Activated naive CD8-positive, alpha-beta T cell (primary cell): ENCODE results near the gene ALOX5.
"Not testable (repeated sequence)": the region's sequence is repeated elsewhere in the genome, so short reads cannot be mapped to it uniquely, and the experiment has no call there.

Experiments
- H3K27ac Mint-ChIP-seq: one replicate; pipeline ENCODE4 v1.8.0; 2021; ENCODE audit warnings: mixed read lengths
- H3K27me3 Mint-ChIP-seq: one replicate; pipeline ENCODE4 v1.8.0; 2021; ENCODE audit warnings: mixed read lengths
- H3K36me3 Mint-ChIP-seq: one replicate; pipeline ENCODE4 v1.8.0; 2021; ENCODE audit warnings: mixed read lengths
- H3K4me1 Mint-ChIP-seq: one replicate; pipeline ENCODE4 v1.8.0; 2021; ENCODE audit warnings: low read depth, mixed read lengths
- H3K4me3 Mint-ChIP-seq: one replicate; pipeline ENCODE4 v1.8.0; 2021; ENCODE audit warnings: mild to moderate bottlenecking, mixed read lengths
- H3K9me3 Mint-ChIP-seq: one replicate; pipeline ENCODE4 v1.8.0; 2021; ENCODE audit warnings: low read depth, mixed read lengths

Gene ALOX5

DNA sequence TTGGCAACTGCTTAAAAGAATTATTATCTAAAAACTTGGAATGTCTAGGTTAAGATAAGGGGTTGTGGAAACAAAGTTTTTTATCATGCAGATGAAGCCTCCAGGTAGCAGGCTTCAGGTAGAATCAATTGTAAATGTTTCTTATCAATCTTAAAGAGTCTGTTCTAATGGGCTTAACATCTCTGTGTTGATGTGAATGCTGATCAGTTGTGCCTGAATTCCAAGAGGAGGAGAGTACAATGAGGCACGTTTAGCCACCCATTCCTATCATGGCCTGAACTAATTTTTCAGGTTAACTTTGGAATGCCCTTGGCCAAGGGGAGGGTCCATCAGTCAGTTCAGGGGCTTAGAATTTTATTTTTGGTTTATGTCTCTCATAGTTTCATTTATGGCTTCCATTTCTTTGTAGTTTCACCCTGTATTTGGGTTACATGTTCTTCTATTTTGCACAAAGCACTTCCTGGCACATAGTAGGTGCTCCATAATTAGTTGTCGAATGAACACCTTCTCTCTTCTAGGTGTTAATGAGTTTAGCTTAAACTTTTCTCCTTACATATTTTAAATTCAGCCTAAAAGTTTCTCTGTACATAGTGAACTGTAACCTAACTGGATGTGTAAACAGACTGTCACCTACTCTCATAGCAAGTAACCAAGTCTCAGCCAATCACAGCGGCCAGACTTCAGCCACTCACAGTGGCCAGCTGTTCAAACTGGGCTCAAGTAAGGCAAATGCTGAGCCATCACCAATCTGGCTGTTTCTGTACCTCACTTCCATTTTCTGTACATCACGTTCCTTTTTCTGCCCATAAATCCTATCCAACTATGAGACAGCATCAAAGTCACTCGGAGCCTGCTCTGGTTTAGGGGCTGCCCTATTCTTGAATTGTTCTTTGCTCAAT is 34.7 kb downstream of the ALOX5 start:
- Mint-ChIP-seq H3K4me3 (no peak overlapping the region), H3K27me3 (peaks cover 1% of the 10 kb centered on the region), H3K4me1 (peaks cover 9% of the 10 kb centered on the region), H3K36me3 (no peaks in the 10 kb centered on the region), H3K9me3 (no peaks in the 10 kb centered on the region), H3K27ac (no peak overlapping the region)

DNA sequence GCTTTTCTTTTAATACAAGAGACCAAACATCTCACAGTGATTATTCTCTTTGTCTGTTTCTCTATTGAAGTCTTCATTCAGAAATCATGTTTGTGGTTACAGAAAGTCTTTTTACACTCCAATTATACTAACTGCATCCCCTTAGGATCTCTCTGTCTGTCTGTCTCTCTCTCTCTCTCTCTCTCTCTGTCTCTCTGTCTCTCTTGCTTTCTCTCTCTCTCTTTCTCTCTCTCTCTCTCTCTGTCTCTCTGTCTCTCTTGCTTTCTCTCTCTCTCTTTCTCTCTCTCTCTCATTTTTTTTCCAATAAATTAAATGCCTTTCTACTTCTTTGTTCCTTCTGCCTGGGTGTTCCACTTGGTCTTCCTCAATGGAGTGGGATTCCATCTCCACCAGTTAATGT is 35.3 kb downstream of the ALOX5 start:
- not testable (repeated sequence) for H3K9me3 Mint-ChIP-seq, H3K27ac Mint-ChIP-seq, H3K27me3 Mint-ChIP-seq, H3K36me3 Mint-ChIP-seq, H3K4me3 Mint-ChIP-seq, H3K4me1 Mint-ChIP-seq

DNA sequence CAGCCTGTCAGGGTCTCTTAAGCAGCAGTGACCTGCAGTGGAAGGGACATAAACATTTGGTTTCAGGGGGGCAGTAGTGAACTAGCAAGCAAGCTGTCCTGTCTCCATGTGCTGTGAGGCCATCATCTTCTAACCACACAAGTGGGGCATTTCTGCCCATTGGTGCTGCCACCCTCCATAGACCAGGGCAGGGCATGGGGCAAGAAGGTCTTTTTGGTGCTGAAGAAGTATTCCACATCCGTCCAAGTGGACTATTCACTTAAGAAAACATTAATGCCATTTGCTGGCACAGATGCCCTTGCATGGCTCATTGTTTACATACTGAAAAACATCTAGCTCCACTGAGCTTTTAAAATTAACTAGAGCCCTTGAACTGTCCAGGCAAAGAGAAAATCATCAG is 35.8 kb downstream of the ALOX5 start:
- no peaks in the 10 kb centered on the region for H3K36me3 Mint-ChIP-seq
- H3K27ac Mint-ChIP-seq, result no peak overlapping the region
- H3K4me3 Mint-ChIP-seq, result no peak overlapping the region
- no peaks in the 10 kb centered on the region for H3K9me3 Mint-ChIP-seq
- peaks cover 1% of the 10 kb centered on the region for H3K27me3 Mint-ChIP-seq
- peaks cover 2% of the 10 kb centered on the region for H3K4me1 Mint-ChIP-seq

DNA sequence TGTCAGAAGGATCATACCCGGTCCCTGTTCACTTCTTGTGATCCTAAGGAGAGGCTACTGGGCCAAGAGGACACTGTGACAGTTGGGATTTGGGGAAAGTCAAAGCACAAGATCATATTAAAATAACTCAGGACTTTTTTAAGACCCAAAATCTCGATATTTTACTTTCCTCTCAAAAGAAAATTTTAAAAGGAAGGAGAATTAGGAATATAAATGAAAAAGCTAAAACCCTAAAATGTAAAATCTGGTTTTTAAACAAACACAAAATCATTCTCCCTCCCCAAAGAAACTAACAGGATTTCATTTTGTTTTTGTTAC is 36.4 kb downstream of the ALOX5 start:
- no peak overlapping the region for H3K4me3 Mint-ChIP-seq
- no peaks in the 10 kb centered on the region for H3K36me3 Mint-ChIP-seq
- H3K27me3 Mint-ChIP-seq, result peaks cover 1% of the 10 kb centered on the region
- no peak overlapping the region for H3K27ac Mint-ChIP-seq
- no peaks in the 10 kb centered on the region for H3K9me3 Mint-ChIP-seq
- peaks cover 2% of the 10 kb centered on the region for H3K4me1 Mint-ChIP-seq

DNA sequence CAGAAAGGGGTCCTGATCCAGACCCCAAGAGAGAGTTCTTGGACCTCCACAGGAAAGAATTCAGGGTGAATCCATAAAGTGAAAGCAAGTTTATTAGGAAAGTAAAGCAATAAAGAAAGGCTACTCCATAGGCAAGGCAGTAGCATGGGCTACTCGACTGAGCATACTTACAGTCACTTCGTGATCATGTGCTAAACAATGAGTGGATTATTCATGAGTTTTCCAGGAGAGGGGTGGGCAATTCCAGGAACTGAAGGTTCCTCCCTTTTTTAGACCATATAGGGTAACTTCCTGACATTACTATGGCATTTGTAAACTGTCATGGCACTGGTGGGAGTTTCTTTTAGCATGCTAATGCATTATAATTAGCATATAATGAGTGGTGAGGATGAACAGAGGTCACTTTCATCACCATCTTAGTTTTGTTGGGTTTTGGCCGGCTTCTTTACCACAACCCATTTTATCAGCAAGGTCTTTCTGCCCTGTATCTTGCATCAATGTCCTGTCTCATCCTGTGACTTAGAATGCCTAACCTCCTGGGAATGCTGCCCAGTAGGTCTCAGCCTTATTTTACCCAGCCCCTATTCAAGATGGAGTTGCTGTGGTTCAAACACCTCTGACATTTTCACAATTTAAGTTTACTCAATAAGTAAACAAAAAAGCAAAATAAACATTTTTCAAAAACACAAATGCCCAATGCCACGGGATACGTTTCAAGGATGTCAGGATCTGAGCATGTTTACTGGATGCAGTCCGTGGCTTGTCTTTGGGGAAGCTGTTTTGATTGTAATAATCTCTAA is 37.0 kb downstream of the ALOX5 start:
- H3K4me1 Mint-ChIP-seq, result peaks cover 2% of the 10 kb centered on the region
- peaks cover 1% of the 10 kb centered on the region for H3K27me3 Mint-ChIP-seq
- no peak overlapping the region for H3K27ac Mint-ChIP-seq
- H3K9me3 Mint-ChIP-seq, result no peaks in the 10 kb centered on the region
- H3K36me3 Mint-ChIP-seq, result no peaks in the 10 kb centered on the region
- H3K4me3 Mint-ChIP-seq, result no peak overlapping the region

DNA sequence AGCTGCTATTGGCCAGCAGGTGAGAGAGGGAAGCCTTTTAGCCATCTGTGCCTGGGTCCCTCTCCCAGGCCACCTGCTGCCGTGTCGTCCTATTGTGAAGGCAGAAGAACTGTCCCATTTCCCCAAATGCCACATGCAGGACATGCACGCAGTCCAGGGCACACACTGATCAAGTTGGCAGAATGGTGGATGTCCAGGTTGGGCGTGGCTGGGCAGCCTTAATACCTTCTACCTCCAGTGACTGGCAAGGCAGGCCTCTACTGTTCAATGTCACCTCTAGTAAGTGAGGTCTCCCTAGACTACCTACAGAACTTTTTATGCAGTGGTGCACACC is 37.6 kb downstream of the ALOX5 start:
- no peaks in the 10 kb centered on the region for H3K36me3 Mint-ChIP-seq
- H3K4me3 Mint-ChIP-seq, result no peak overlapping the region
- H3K9me3 Mint-ChIP-seq, result no peaks in the 10 kb centered on the region
- H3K27me3 Mint-ChIP-seq, result peaks cover 1% of the 10 kb centered on the region
- no peak overlapping the region for H3K27ac Mint-ChIP-seq
- peaks cover 2% of the 10 kb centered on the region for H3K4me1 Mint-ChIP-seq

DNA sequence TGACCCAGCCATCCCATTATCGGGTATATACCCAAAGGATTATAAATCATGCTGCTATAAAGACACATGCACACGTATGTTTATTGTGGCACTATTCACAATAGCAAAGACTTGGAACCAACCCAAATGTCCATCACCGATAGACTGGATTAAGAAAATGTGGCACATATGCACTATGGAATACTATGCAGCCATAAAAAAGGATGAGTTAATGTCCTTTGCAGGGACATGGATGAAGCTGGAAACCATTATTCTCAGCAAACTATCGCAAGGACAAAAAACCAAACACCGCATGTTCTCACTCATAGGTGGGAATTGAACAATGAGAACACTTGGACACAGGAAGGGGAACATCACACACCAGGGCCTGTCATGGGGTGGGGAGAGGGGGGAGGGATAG is 41.0 kb downstream of the ALOX5 start:
- not testable (repeated sequence) for H3K27me3 Mint-ChIP-seq

DNA sequence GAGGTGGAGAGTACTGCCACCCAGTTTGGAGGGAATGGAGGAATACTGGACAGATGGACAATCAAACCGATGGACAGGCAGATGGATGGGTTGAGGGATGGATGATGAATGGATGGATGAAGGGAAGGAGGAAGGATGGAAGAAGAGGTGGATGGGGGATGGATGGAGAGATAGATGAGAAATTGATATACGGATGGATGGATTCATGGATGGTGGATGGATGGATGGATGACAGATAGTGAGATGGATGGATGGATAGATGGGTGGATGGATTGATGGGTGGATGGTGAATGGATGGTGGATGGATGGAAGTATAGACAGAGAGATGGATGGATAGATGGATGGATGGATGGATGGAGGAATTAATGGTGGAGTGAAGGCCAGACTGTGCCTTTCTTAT is 42.6 kb downstream of the ALOX5 start:
- no peak overlapping the region for H3K27ac Mint-ChIP-seq
- H3K36me3 Mint-ChIP-seq, result no peaks in the 10 kb centered on the region
- H3K9me3 Mint-ChIP-seq, result no peaks in the 10 kb centered on the region
- peaks cover 35% of the 10 kb centered on the region for H3K4me1 Mint-ChIP-seq
- H3K4me3 Mint-ChIP-seq, result no peak overlapping the region
- no peaks in the 10 kb centered on the region for H3K27me3 Mint-ChIP-seq

More for the DNA sequence above, 41.0 kb downstream of the ALOX5 start:
- H3K9me3 Mint-ChIP-seq, H3K36me3 Mint-ChIP-seq, H3K4me3 Mint-ChIP-seq, H3K27ac Mint-ChIP-seq: not testable (repeated sequence)
- peaks cover 21% of the 10 kb centered on the region for H3K4me1 Mint-ChIP-seq

DNA sequence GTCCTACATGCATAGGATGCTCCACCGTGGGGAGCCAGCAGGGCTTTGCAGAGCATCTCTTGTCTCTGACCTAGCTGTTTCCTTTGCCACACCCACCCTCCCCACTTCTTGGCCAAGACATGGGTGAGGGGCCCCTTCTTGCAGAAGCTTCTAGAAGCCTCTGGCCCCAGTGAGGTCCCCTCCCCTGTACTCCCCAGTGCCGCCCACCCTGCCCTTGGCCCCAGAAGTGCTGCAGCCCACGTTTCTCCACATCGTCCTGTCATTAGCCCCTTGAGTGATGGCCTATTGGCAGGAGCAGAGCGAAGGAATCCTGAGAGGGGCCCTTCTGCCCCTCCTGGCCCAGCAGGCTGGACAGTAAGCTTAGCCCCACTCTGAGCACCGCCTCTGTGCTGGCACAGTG is 43.7 kb downstream of the ALOX5 start:
- Mint-ChIP-seq H3K27me3 (no peaks in the 10 kb centered on the region), H3K9me3 (no peaks in the 10 kb centered on the region), H3K36me3 (no peaks in the 10 kb centered on the region), H3K27ac (no peak overlapping the region), H3K4me3 (peak overlapping the region; percentile 63), H3K4me1 (peaks cover 46% of the 10 kb centered on the region)

DNA sequence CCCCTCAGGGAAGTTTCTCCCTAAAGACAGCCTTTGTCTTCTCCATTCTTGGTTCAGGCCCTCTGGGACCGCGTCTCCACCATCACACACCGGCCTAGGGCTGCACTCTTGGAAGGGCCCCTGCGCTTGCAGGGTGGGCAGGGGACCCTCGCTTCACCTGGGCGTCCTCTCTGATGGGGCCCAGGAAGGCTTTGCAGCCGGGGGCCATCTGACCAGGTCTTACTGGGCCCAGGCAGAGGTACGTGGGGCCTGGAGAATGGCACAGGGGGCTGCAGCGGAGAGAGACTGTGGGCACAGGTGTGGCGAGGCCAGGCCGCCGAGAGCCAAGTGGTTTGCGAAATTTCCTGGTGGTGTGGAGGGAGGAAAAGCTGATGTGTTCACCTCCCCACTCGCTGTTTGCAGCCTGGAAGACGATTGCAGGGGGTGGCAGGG is 44.4 kb downstream of the ALOX5 start:
- H3K4me3 Mint-ChIP-seq, result peak overlapping the region; percentile 90
- peak overlapping the region; percentile 96 for H3K27ac Mint-ChIP-seq
- H3K9me3 Mint-ChIP-seq, result no peaks in the 10 kb centered on the region
- H3K4me1 Mint-ChIP-seq, result peaks cover 52% of the 10 kb centered on the region
- no peaks in the 10 kb centered on the region for H3K27me3 Mint-ChIP-seq
- H3K36me3 Mint-ChIP-seq, result no peaks in the 10 kb centered on the region

DNA sequence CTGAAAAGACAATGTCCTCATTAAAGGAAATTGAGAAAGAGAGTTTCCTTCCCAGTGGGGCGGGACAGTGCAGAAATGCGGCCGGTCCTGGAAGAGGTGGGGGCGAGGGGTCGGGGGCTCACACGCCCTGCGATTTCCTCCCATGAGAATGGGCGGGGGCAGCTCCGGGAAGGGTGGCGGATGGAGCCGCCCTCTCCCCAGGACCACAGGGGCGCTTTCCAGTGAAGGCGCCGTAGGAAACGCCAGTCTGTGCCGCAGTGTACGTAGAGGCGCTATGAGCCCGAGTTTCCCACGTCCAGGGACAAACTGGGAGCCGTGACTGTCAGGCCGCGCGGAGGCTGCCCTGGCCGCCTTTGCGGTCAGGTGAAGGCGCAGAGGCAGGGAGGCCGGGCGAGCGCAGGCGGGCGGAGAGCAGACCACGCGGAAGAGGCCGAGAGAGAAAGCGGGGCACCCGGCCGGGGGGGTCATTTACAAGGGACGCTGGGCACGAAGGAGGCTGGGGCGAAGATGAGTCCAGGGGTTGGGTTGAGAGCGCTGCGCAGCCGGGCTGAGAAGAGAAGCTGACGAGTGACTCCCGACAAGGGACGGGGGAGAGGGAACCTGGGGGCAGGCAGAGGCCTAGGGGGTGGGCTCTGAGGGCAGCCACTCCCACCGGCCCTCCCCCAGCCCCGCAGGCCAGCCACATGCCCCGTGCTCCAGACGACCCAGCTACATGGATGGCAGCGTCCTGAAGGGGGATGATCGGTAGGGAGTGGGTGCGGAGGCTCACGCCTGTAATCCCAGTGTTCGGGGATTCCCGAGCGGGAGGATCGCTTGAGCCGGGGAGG is 45.0 kb downstream of the ALOX5 start:
- H3K4me1 Mint-ChIP-seq, result peaks cover 58% of the 10 kb centered on the region
- H3K9me3 Mint-ChIP-seq, result no peaks in the 10 kb centered on the region
- no peaks in the 10 kb centered on the region for H3K27me3 Mint-ChIP-seq
- peak overlapping the region; percentile 90 for H3K4me3 Mint-ChIP-seq
- H3K36me3 Mint-ChIP-seq, result no peaks in the 10 kb centered on the region
- peak overlapping the region; percentile 96 for H3K27ac Mint-ChIP-seq

DNA sequence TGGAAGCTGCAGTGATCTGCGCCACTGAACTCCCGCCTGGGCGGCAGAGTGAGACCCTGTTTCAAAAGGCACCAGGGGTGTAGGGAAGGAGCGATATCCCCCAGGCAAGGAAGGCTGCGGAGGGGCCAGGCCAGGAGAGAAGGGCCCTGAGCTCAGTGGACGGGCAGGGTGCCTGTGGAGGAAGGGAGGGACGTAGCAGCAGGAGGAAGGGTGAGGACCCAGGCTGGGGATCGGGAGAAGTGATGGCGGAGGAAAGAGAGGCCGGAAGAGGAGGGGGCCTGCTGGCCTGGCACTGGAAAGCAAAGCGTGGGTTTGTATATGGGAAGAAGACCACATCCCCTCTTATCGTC is 45.6 kb downstream of the ALOX5 start:
- Mint-ChIP-seq H3K4me1 (peaks cover 60% of the 10 kb centered on the region), H3K9me3 (no peaks in the 10 kb centered on the region), H3K36me3 (no peaks in the 10 kb centered on the region), H3K27ac (peak overlapping the region; percentile 96), H3K4me3 (peak overlapping the region; percentile 90), H3K27me3 (no peaks in the 10 kb centered on the region)

DNA sequence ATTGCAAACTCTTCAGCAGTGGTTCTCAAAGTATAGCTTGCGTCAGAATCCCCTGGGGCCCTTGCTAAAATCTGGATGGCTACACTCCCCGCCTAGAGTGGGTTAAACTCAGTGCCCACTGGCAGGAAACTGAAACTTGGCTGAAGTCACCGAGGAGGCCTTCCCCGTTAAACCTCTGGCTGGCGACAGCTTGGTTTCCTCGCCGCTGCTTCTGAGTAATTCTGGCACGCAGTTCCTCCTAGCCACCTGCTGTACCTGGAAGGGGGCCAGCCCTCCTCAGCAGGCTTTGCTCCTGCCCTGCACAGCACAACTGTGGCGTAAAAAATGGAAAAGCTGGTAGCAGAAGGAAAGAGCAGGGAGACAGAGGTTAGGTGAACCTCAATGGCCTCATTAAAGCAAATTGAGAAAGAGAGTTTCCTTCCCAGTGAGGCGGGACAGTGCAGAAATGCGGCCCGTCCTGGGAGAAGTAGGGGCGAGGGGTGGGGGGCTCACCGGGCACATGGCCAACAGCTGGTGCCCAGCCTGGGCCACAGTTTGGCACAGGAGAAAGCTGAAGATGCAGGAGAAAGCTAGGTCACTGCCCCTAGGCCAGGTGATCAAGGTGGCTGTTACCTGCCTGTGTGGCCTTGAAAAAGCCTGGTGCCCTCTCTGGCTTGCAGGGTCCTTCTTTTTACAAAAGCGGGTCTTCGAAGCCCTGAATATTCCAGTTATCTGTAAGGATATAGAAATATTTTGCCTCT is 46.6 kb downstream of the ALOX5 start:
- Mint-ChIP-seq H3K9me3 (no peaks in the 10 kb centered on the region), H3K4me3 (peak overlapping the region; percentile 90), H3K27me3 (no peaks in the 10 kb centered on the region), H3K36me3 (no peaks in the 10 kb centered on the region), H3K4me1 (peaks cover 61% of the 10 kb centered on the region), H3K27ac (peak overlapping the region; percentile 96)

DNA sequence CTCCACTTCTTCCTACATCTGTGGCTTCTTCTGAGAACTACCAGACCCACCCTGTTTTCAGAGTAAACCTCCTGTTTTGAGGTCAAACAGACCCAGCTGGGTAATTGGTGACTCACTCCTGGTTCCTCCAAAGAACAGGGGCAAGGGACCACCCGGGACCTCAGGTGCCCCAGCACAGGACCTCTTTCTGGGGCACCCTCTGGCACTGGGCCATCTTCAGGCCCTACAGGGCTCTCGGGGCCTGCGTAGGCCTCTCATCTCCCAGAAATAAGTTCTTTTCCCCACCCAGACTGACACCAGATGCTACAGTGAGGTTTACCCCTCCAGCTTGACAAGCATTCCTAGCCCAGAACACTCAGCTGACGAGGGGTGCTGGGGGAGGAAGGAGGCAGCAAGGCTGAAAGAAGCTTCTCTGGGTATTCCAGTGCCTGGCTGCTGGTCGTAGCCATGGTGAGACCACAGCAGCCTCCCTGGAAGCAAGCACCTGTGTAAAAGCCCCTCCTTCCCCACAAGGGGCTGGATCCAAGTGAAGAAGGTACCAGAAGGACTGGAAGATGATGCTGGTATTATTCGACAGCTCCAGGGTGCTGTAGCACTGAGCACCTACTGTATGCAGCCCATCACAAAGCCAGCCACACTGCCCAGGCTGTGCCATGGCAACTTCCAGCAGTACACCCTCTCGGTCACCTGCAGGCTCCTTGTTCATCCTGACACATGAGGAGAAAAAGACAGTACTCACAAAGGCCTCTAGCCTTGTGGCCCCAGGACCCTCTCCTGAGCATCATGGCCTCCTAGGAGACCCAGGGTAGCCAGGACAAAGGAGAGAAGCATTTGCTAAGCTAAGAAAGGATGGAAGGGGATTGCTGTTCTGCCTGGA is 47.4 kb downstream of the ALOX5 start:
- Mint-ChIP-seq H3K4me1 (peaks cover 68% of the 10 kb centered on the region), H3K4me3 (peak overlapping the region; percentile 63), H3K27ac (peak overlapping the region; percentile 96), H3K27me3 (no peaks in the 10 kb centered on the region), H3K36me3 (no peaks in the 10 kb centered on the region), H3K9me3 (no peaks in the 10 kb centered on the region)
